A673 (cell line): ENCODE measurements around the gene DHRSX. TPM values are rescaled to one million over a fixed set of nuclear protein-coding genes. Genes with fewer than 3 reads are reported as not detected.

Experiments used
- BruUV-seq: library from RNA; stranded (reverse); fragments of 400-500 nt; replicated peaks from 2 replicates; lab custom pipeline; 2021; lab: Mats Ljungman, UMichigan
- CTCF ChIA-PET: fragments of 300-600 bp; sonication (Branson Sonifier 250); formaldehyde crosslinking; loops from one replicate; lab custom pipeline; 2022; ENCODE audit warnings: antibody characterized with exemption; lab: Charles Lee
- POLR2A ChIA-PET: fragments of 300-600 bp; sonication (Branson Sonifier 250); formaldehyde crosslinking; loops from one replicate; lab custom pipeline; 2022; ENCODE audit warnings: antibody characterized with exemption; ENCODE audit not compliant: low non-redundant PET; lab: Charles Lee
- DNase-seq: peaks from one replicate; pipeline ENCODE4 v3.0.0-alpha.2; 2015; ENCODE audit warnings: low spot score
- H3K27ac ChIP-seq: fragments of 200-600 bp; sonication (generic); 2 replicates; pipeline ENCODE4 v1.5.1; 2016; ENCODE audit warnings: mixed run types, low read depth, mild to moderate bottlenecking, mixed read lengths, antibody characterized with exemption, low read length; ENCODE audit not compliant: poor library complexity, severe bottlenecking
- H3K27me3 ChIP-seq: fragments of 200-600 bp; sonication (generic); replicated peaks from 2 replicates; pipeline ENCODE4 v1.6.1; 2017; ENCODE audit warnings: mixed run types, low read depth, mild to moderate bottlenecking, mixed read lengths, antibody characterized with exemption, low read length; ENCODE audit not compliant: insufficient read depth, poor library complexity
- H3K36me3 ChIP-seq: fragments of 200-600 bp; sonication (generic); 2 replicates; pipeline ENCODE4 v1.6.1; 2016; ENCODE audit warnings: mixed run types, mild to moderate bottlenecking, mixed read lengths, antibody characterized with exemption, low read length; ENCODE audit not compliant: insufficient read depth, poor library complexity, severe bottlenecking
- H3K4me1 ChIP-seq: fragments of 200-600 bp; sonication (generic); 2 replicates; pipeline ENCODE4 v1.6.1; 2017; ENCODE audit warnings: mixed run types, mild to moderate bottlenecking, mixed read lengths, antibody characterized with exemption, low read length; ENCODE audit not compliant: insufficient read depth, poor library complexity, severe bottlenecking
- H3K4me3 ChIP-seq: fragments of 200-600 bp; sonication (generic); 2 replicates; pipeline ENCODE4 v1.5.1; 2016; ENCODE audit warnings: low read depth, mixed run types, mild to moderate bottlenecking, mixed read lengths, low read length; ENCODE audit not compliant: poor library complexity, severe bottlenecking
- H3K9me3 ChIP-seq: fragments of 200-600 bp; sonication (generic); 2 replicates; pipeline ENCODE4 v1.6.1; 2016; ENCODE audit warnings: mixed run types, low read depth, mild to moderate bottlenecking, mixed read lengths, antibody characterized with exemption, low read length; ENCODE audit not compliant: poor library complexity, severe bottlenecking
- EZH2 ChIP-seq: fragments of 200-600 bp; sonication (generic); IDR thresholded peaks from 2 replicates; pipeline ENCODE4 v1.6.1; 2017; ENCODE audit warnings: borderline replicate concordance, low read depth, mild to moderate bottlenecking, mixed read lengths, antibody characterized with exemption, low read length; ENCODE audit not compliant: poor library complexity, severe bottlenecking
- intact Hi-C: fragments of 100-400 bp; cut with micrococcal nuclease; formaldehyde crosslinking; loops from one replicate; pipeline ENCODE4 v1.10.0; 2022; ENCODE audit not compliant: unreplicated experiment
- total RNA-seq: library from RNA; stranded (reverse); gene quantifications from 2 replicates; pipeline ENCODE4 v1.2.3, GENCODE V29; 2021
- TF ChIP-seq, protein P1 (sequence below): fragments of 300-800, 200-600 bp; sonication (generic); conservative IDR thresholded peaks from 2 replicates; pipeline ENCODE4 v1.5.1; 2017; ENCODE audit warnings: low read depth, mild to moderate bottlenecking, antibody characterized with exemption, low read length, moderate library complexity, mixed read lengths

DHRSX gene
- total RNA-seq, 1 experiment from 2014 or later = 30.2 TPM

DNA sequence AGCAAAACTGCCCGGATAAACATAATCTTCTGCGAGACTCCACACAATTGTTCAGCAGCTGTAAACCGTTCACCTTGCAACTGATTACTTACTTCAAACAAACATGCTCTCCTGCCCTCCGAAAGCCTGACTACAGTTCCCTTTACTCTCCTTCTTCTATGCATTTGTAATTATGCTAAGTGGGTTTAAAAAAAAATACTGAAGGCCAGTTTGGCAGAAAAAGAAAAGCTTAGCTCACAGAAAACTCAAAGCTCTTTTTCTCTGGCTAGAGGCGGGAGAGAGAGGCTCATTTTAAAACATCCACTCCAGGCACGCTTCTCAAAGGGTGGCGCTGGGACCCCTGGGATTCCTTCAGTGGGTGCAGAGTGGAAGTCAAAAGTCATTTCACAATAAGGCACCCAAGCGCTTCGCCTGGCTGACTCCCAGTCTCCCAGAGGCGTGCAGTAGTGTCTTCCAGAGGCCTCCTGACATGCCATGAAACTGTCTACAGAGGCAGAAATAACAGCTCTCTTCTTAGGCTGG is 1.9 kb downstream of the DHRSX start:
- DNase-seq = peak; percentile 64
- TSS peak; percentile 28 for BruUV-seq

DNA sequence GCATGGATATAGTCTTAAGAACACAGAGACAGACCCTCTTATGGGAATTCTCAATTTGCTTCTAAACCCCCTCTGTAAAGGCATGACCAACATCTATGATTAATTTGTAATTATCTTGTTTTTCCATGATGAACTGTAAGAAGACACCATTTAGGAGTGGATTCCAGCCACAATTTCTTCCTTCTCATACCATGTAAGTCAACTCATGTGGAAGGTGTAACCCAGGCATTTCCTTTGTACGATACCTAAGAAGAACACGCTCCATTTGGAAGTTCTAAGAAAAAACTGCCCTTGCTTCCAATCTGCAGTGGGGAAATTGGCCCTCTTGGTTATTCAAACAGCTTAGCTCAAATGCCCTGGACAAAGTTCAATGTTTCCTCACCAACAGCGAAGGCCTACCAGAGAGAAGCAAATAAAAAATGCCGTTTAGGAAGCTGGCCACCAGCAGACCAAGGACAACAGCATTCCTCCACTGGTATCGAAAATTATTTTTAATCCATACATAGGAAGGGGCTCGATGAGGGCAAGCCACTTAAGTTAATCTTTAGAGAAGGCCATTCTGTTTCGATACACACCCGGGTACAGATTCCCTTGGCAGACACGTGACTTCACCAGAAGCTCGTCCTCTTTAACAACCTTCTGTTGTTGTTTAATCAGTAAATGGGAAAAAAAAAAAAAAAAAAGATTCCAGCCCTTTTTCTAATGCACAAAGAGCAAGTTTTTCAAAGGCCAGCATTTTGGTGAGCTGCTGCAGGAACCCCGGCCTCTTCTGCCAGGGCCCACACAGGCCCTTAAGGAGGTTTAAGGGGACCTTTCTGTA is 2.6 kb downstream of the DHRSX start:
- Histone ChIP-seq H3K4me1 (peaks cover 29% of the 10 kb centered on the region), H3K9me3 (no peaks in the 10 kb centered on the region), H3K4me3 (peak overlapping the region; percentile 99), H3K27ac (peak overlapping the region; percentile 93), H3K27me3 (no peaks in the 10 kb centered on the region), H3K36me3 (peaks cover 2% of the 10 kb centered on the region)
- CTCF ChIA-PET = no interaction called here
- no TSS peak for BruUV-seq
- POLR2A ChIA-PET = no interaction called here
- no peak for TF ChIP-seq EZH2
- TF ChIP-seq, protein P1, sequence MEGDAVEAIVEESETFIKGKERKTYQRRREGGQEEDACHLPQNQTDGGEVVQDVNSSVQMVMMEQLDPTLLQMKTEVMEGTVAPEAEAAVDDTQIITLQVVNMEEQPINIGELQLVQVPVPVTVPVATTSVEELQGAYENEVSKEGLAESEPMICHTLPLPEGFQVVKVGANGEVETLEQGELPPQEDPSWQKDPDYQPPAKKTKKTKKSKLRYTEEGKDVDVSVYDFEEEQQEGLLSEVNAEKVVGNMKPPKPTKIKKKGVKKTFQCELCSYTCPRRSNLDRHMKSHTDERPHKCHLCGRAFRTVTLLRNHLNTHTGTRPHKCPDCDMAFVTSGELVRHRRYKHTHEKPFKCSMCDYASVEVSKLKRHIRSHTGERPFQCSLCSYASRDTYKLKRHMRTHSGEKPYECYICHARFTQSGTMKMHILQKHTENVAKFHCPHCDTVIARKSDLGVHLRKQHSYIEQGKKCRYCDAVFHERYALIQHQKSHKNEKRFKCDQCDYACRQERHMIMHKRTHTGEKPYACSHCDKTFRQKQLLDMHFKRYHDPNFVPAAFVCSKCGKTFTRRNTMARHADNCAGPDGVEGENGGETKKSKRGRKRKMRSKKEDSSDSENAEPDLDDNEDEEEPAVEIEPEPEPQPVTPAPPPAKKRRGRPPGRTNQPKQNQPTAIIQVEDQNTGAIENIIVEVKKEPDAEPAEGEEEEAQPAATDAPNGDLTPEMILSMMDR = no peak
- intact Hi-C loops = no loop called here
- DNase-seq = no peak

More for the DNA sequence above, 1.9 kb downstream of the DHRSX start:
- Histone ChIP-seq H3K4me3 (peak overlapping the region; percentile 99), H3K36me3 (peaks cover 2% of the 10 kb centered on the region), H3K9me3 (no peaks in the 10 kb centered on the region), H3K27ac (peak overlapping the region; percentile 93), H3K4me1 (peaks cover 28% of the 10 kb centered on the region), H3K27me3 (no peaks in the 10 kb centered on the region)
- ChIA-PET POLR2A (no interaction called here), CTCF (no interaction called here)
- intact Hi-C loops = no loop called here
- TF ChIP-seq, protein P1 = no peak
- TF ChIP-seq EZH2 = no peak

DNA sequence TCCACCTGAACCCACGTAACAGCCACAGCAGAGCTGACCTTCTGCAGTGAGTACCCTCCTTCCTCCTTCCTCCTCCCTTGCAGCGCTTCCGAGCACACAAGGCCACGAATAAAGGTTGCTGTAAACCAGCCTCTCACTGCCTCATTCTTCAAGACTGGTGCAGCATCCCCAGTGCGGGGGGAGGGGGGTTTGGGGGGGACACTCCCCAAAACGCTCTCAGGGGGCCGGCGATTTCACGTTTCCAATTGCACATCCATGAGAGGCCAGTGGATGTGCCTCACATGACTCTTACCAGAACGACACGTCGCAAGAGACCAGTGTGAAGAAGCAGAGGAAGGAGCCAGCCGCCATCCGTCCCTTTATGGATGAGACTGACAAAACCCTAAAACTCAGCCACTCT is 5.2 kb downstream of the DHRSX start:
- Histone ChIP-seq H3K4me1 (peaks cover 37% of the 10 kb centered on the region), H3K27ac (no peak overlapping the region), H3K9me3 (no peaks in the 10 kb centered on the region), H3K36me3 (peaks cover 2% of the 10 kb centered on the region), H3K4me3 (no peak overlapping the region), H3K27me3 (no peaks in the 10 kb centered on the region)
- TF ChIP-seq EZH2 = no peak
- TF ChIP-seq, protein P1 = no peak
- ChIA-PET CTCF (no interaction called here), POLR2A (no interaction called here)
- no TSS peak for BruUV-seq
- intact Hi-C loops = no loop called here
- DNase-seq = no peak
